Activated T-helper 1 cell treated with anti-CD3 and anti-CD28 coated beads, Interleukin-12 subunit alpha, Interleukin-12 subunit beta, Interleukin-2, Interleukin-4 antibody, amounts not matched to agents 30 ng/mL and 10 ng/mL and 1 ng/mL, durations not matched to agents 14 hours and 24 hours and 36 hours (primary cell): ENCODE data around the gene CDH13. TPM values are rescaled to one million over a fixed set of nuclear protein-coding genes. Genes with fewer than 3 reads are reported as not detected.

ENCODE experiments used
- DNase-seq: peaks from one replicate; pipeline ENCODE4 v3.0.0; 2021; ENCODE audit warnings: low spot score
- H3K27ac Mint-ChIP-seq: one replicate; pipeline ENCODE4 v1.8.0; 2021; ENCODE audit warnings: mild to moderate bottlenecking, mixed read lengths
- H3K27me3 Mint-ChIP-seq: one replicate; pipeline ENCODE4 v1.8.0; 2022; ENCODE audit warnings: mild to moderate bottlenecking, moderate library complexity, mixed read lengths; ENCODE audit not compliant: insufficient read depth
- H3K36me3 Mint-ChIP-seq: one replicate; pipeline ENCODE4 v1.8.0; 2021; ENCODE audit warnings: low read depth, mixed read lengths
- H3K4me1 Mint-ChIP-seq: one replicate; pipeline ENCODE4 v1.8.0; 2021; ENCODE audit warnings: low read depth, mixed read lengths
- H3K4me3 Mint-ChIP-seq: one replicate; pipeline ENCODE4 v1.8.0; 2021; ENCODE audit warnings: mild to moderate bottlenecking, moderate library complexity, mixed read lengths
- H3K9me3 Mint-ChIP-seq: one replicate; pipeline ENCODE4 v1.8.0; 2021; ENCODE audit warnings: mixed read lengths
- intact Hi-C: fragments of 100-400 bp; cut with micrococcal nuclease; formaldehyde crosslinking; loops from one replicate; pipeline ENCODE4 v1.15.1; 2024
- total RNA-seq: library from RNA; stranded (reverse); gene quantifications from 2 replicates; pipeline ENCODE4 v1.2.3, GENCODE V29; 2022

The CDH13 gene
- total RNA-seq, 1 donor from 2014 or later, result not detected

DNA sequence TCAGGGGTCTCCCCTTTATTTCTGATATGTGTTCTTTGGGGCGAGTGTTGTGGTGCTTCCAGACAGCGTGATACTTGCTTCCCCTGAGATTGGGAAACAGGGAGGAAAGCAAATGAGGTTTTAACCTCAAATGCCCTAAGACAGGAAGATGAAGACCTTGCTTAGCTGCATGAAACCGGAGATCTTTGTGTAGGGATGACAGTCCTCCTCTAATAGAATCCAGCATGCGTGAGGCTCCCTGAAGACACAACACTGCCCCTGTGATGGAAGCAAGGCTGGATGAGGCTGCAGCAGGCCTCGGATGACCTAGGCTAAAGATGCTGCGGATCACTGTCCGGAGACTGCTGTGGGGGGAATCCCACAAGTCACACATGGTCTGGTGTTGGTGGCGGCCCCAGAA is 491.0 kb downstream of the CDH13 start:
- DNase-seq, result no peak
- H3K27me3 Mint-ChIP-seq, result no peaks in the 10 kb centered on the region
- H3K9me3 Mint-ChIP-seq, result no peaks in the 10 kb centered on the region
- no peaks in the 10 kb centered on the region for H3K4me1 Mint-ChIP-seq
- no peak overlapping the region for H3K4me3 Mint-ChIP-seq
- intact Hi-C loops, result no loop called here
- no peaks in the 10 kb centered on the region for H3K36me3 Mint-ChIP-seq
- H3K27ac Mint-ChIP-seq, result no peak overlapping the region

DNA sequence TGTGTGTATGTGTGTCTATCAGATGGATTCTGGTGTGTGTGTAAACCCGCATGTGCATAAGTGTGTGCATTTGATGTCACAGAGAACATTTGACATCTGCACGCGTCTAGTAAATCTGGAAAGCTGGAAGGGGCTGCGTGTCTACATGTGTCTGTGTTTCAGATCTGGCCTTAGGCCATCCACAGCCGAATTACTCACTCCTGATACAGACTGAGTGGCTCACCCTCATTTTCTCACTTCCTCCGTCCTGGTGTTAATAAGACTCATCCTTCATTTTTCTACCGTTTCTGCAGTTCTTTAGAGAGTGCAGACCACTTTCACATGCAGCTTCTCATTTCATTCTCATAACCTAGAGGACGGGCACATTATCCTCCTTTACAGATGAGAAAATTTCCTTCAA is 491.6 kb downstream of the CDH13 start:
- H3K27me3 Mint-ChIP-seq, result no peaks in the 10 kb centered on the region
- H3K27ac Mint-ChIP-seq, result no peak overlapping the region
- H3K4me1 Mint-ChIP-seq, result no peaks in the 10 kb centered on the region
- H3K9me3 Mint-ChIP-seq, result no peaks in the 10 kb centered on the region
- no peak overlapping the region for H3K4me3 Mint-ChIP-seq
- DNase-seq, result no peak
- H3K36me3 Mint-ChIP-seq, result no peaks in the 10 kb centered on the region
- intact Hi-C loops, result no loop called here

DNA sequence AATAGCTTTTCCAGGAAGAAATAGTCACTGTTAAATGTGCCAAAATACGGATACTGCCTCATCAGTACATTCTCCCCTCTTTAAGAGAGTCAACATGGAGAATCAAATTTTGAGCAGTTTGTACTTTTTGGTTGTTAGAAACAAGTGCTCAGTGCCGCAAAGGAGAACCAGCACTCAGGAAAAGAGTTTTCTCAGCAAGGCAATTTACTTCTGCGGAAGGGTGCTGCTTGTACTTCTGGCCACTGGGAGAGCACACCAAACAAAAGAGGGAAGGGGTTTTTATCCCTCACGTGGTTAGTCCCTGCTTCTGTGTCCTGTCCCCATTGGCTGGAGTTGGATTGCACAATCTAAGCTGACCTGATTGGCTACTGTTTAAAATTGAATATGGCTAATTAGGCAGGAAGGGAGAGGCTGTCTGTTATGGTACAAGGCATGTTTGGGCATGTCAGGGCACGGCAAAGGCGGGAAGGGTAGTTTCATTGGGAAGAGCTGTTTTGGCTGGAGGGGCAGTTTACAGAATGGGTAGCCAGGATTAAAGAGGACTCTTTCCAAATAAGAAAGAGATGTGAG is 499.3 kb downstream of the CDH13 start:
- Mint-ChIP-seq H3K36me3 (no peaks in the 10 kb centered on the region), H3K4me1 (no peaks in the 10 kb centered on the region), H3K27ac (no peak overlapping the region), H3K27me3 (no peaks in the 10 kb centered on the region), H3K9me3 (peaks cover 19% of the 10 kb centered on the region), H3K4me3 (no peak overlapping the region)
- DNase-seq, result no peak
- intact Hi-C loops, result no loop called here

GRCh38 chr16:83128041-83128440 is 501.3 kb downstream of the CDH13 start:
- no peak overlapping the region for H3K4me3 Mint-ChIP-seq
- no peak for DNase-seq
- peaks cover 2% of the 10 kb centered on the region for H3K27me3 Mint-ChIP-seq
- intact Hi-C loops, result no loop called here
- peaks cover 19% of the 10 kb centered on the region for H3K9me3 Mint-ChIP-seq
- no peaks in the 10 kb centered on the region for H3K4me1 Mint-ChIP-seq
- no peak overlapping the region for H3K27ac Mint-ChIP-seq
- H3K36me3 Mint-ChIP-seq, result no peaks in the 10 kb centered on the region

- no peak for DNase-seq
- H3K27me3 Mint-ChIP-seq, result peaks cover 2% of the 10 kb centered on the region
- H3K36me3 Mint-ChIP-seq, result no peaks in the 10 kb centered on the region
- no peaks in the 10 kb centered on the region for H3K4me1 Mint-ChIP-seq
- H3K27ac Mint-ChIP-seq, result no peak overlapping the region
- H3K4me3 Mint-ChIP-seq, result no peak overlapping the region
- peaks cover 15% of the 10 kb centered on the region for H3K9me3 Mint-ChIP-seq
- intact Hi-C loops, result no loop called here
Observed at GRCh38 chr16:83130039-83130438, 503.3 kb downstream of the CDH13 start.

DNA sequence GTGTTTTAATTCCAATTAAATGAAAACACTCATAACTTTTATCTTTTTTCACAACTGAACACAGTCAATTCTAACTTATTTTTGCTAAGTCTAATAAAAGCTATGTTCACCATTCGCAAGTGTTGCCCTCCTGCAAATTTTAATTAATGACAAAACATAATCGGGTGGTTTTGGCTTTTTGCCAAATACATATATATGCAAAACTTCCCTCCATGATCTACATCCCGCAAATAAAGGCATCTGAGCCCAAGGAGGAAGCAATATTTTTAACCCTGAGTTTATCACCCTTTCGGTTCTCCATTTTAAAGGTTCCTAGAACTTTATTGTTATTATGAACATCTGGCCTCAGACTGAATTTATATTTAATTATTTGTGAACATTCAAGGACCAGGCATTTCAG is 507.9 kb downstream of the CDH13 start:
- peaks cover 2% of the 10 kb centered on the region for H3K27me3 Mint-ChIP-seq
- no peak overlapping the region for H3K4me3 Mint-ChIP-seq
- H3K36me3 Mint-ChIP-seq, result no peaks in the 10 kb centered on the region
- no peak overlapping the region for H3K27ac Mint-ChIP-seq
- H3K4me1 Mint-ChIP-seq, result peaks cover 9% of the 10 kb centered on the region
- intact Hi-C loops, result no loop called here
- H3K9me3 Mint-ChIP-seq, result no peaks in the 10 kb centered on the region
- no peak for DNase-seq

- DNase-seq, result no peak
- H3K9me3 Mint-ChIP-seq, result no peaks in the 10 kb centered on the region
- peaks cover 9% of the 10 kb centered on the region for H3K4me1 Mint-ChIP-seq
- no peak overlapping the region for H3K4me3 Mint-ChIP-seq
- peaks cover 2% of the 10 kb centered on the region for H3K27me3 Mint-ChIP-seq
- intact Hi-C loops, result no loop called here
- no peak overlapping the region for H3K27ac Mint-ChIP-seq
- no peaks in the 10 kb centered on the region for H3K36me3 Mint-ChIP-seq
Observed at GRCh38 chr16:83136419-83136818, 509.6 kb downstream of the CDH13 start.

DNA sequence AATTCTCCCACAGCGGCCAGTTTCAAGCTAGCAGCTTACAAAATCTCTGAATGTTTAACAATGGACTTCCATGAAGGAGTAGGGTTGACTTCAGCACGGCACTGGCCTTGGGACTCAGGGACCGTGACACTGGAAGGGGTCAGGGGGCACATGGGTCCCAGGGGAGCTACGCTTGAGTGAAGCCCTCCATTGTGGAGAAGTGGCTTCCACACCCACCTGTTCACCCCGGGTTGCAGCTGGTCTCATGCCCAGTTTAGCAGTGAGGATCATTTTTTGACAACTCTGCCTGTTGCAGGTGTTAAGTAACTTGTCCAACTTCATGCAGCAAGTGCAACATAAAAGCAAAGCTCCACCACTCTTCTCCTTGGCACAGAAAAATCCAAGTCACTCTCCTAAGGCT is 510.2 kb downstream of the CDH13 start:
- H3K4me3 Mint-ChIP-seq, result no peak overlapping the region
- H3K9me3 Mint-ChIP-seq, result no peaks in the 10 kb centered on the region
- H3K27ac Mint-ChIP-seq, result no peak overlapping the region
- H3K36me3 Mint-ChIP-seq, result no peaks in the 10 kb centered on the region
- intact Hi-C loops, result no loop called here
- peaks cover 9% of the 10 kb centered on the region for H3K4me1 Mint-ChIP-seq
- peaks cover 2% of the 10 kb centered on the region for H3K27me3 Mint-ChIP-seq
- no peak for DNase-seq

- peaks cover 1% of the 10 kb centered on the region for H3K27me3 Mint-ChIP-seq
Observed at GRCh38 chr16:83137326-83137781, 510.6 kb downstream of the CDH13 start.

GRCh38 chr16:83137894-83138293 is 511.1 kb downstream of the CDH13 start:
- Mint-ChIP-seq H3K27ac (no peak overlapping the region), H3K9me3 (no peaks in the 10 kb centered on the region), H3K4me3 (no peak overlapping the region), H3K36me3 (no peaks in the 10 kb centered on the region), H3K4me1 (peaks cover 9% of the 10 kb centered on the region), H3K27me3 (no peaks in the 10 kb centered on the region)
- intact Hi-C loops, result no loop called here
- DNase-seq, result no peak

More at GRCh38 chr16:83137326-83137781, 510.6 kb downstream of the CDH13 start:
- Mint-ChIP-seq H3K4me3 (peak overlapping the region; percentile 25), H3K36me3 (no peaks in the 10 kb centered on the region), H3K4me1 (peaks cover 9% of the 10 kb centered on the region), H3K9me3 (no peaks in the 10 kb centered on the region), H3K27ac (no peak overlapping the region)
- intact Hi-C loops, result no loop called here
- DNase-seq, result peak; percentile 13

- intact Hi-C loops, result no loop called here
- DNase-seq, result no peak
- Mint-ChIP-seq H3K4me1 (peaks cover 9% of the 10 kb centered on the region), H3K4me3 (no peak overlapping the region), H3K9me3 (no peaks in the 10 kb centered on the region), H3K27me3 (no peaks in the 10 kb centered on the region), H3K27ac (no peak overlapping the region), H3K36me3 (no peaks in the 10 kb centered on the region)
Observed at GRCh38 chr16:83138512-83138911, 511.7 kb downstream of the CDH13 start.

DNA sequence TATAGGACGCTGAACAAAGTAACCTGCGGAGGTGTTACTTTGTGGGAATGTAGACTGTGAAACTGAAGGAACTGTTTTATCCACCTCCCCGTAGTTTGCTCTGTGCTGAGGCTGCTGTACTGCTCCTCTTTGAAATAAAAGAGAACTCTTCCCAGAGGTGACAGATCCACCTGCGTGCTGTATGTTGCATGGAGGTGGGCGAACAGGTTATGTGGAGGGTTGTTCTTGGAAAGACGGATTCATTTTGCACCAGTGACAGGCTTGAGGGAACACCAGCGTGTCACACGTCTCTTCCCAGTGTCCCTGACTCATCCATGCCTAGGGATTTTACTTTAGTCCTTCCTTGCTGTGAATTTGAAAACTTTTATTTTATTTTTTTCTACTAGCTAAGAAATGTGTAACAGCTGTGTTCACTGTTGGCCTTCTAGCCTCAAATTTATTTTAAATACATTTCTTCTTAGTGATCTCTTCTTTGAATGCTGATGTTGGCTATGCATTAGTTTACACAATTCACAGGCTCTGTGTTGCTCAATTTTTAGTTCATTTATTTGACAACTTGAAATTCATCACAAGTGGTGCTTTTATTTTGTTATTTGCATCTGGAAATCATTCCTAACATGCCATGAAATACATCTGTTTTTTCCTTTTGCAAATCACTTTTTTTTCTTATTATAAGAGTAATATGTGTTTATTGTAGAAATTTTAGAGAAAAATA is 512.4 kb downstream of the CDH13 start:
- Mint-ChIP-seq H3K4me3 (no peak overlapping the region), H3K36me3 (no peaks in the 10 kb centered on the region), H3K9me3 (no peaks in the 10 kb centered on the region), H3K27me3 (no peaks in the 10 kb centered on the region), H3K27ac (no peak overlapping the region), H3K4me1 (peaks cover 9% of the 10 kb centered on the region)
- no peak for DNase-seq
- intact Hi-C loops, result no loop called here

GRCh38 chr16:83143788-83144187 is 517.0 kb downstream of the CDH13 start:
- H3K4me1 Mint-ChIP-seq, result no peaks in the 10 kb centered on the region
- no peaks in the 10 kb centered on the region for H3K9me3 Mint-ChIP-seq
- no peak for DNase-seq
- no peak overlapping the region for H3K4me3 Mint-ChIP-seq
- H3K27ac Mint-ChIP-seq, result no peak overlapping the region
- H3K36me3 Mint-ChIP-seq, result no peaks in the 10 kb centered on the region
- H3K27me3 Mint-ChIP-seq, result no peaks in the 10 kb centered on the region
- intact Hi-C loops, result no loop called here
